Amygdala (tissue), 56 donors: ENCODE measurements around the gene ARHGAP22.
"Not testable (repeated sequence)": the region's sequence is repeated elsewhere in the genome, so short reads cannot be mapped to it uniquely, and the experiment has no call there.

Experiments used
- DNase-seq, 56 donors: peaks; one replicate each; lab custom pipeline; 2025; lab: John Stamatoyannopoulos, UW

Gene ARHGAP22, protein sequence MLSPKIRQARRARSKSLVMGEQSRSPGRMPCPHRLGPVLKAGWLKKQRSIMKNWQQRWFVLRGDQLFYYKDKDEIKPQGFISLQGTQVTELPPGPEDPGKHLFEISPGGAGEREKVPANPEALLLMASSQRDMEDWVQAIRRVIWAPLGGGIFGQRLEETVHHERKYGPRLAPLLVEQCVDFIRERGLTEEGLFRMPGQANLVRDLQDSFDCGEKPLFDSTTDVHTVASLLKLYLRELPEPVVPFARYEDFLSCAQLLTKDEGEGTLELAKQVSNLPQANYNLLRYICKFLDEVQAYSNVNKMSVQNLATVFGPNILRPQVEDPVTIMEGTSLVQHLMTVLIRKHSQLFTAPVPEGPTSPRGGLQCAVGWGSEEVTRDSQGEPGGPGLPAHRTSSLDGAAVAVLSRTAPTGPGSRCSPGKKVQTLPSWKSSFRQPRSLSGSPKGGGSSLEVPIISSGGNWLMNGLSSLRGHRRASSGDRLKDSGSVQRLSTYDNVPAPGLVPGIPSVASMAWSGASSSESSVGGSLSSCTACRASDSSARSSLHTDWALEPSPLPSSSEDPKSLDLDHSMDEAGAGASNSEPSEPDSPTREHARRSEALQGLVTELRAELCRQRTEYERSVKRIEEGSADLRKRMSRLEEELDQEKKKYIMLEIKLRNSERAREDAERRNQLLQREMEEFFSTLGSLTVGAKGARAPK

DNA sequence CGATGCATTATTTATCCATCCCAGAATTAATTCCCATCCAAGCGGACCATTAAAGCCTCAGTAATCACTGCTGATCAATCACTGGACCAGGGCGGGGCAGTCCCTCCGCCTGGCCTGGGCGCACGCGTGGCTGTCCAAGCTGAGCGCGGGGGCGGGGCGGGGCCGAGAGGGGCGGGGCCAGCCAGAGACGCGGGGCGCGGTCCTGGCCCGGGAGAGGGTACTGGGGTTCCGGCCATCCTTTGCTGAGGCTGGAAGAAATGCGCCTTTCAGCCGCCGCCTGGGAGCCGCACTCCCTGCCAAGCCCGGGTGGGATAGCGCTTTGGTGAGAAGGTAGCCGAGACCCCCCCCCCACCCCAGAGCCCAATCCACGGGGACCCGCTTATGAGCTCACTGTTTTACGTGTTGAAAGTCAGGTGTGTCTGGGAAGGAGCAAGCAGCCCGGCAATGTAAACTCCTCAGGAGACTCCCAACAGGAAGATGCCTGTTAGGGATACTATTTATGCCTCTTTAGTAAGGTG is at the start of gene ARHGAP22:
ARHGAP22 (minus strand) TSS at position 83 of the 518 bp plus-strand sequence. CDS start 277 bp downstream, outside the sequence.
- DNase-seq, result peak in 37 of 56 donors; percentile 16 to 77 (median 58)

DNA sequence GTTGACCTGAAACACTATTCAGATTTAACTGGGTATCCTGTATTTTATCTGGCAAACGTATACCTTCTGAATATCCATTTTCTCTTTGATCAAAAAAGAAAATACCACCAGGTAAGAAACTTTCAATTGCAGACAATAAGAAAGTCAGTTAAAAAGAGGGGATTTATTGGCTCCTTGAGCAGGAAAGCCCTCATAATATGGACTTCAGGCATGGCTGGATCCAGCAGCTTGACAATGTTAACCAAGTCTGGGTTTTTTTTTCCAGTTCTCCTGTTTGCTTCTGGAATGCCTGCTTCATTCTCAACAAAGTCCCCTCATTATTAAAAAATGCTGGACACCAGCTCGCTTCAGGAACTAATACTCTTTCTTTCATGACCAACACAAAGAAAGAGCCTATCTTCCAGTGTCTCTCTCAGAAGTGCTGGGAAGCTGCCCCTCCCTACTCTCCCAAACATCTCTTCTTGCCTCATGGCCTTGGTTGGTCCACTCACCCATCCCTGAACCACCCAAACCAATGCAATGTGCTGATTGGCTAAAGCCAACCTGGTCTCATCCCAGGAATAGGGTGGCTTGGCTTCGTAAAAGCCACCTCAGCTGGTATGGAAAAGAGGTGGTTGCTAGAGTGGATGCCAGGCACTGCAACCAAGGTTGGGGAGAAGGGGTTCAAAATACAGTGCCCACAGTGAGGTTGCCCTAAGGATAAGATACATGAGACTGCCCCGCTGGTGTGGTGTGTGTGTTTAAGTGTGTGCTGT is 49.2 kb upstream of the ARHGAP22 start:
- DNase-seq, result no peak

DNA sequence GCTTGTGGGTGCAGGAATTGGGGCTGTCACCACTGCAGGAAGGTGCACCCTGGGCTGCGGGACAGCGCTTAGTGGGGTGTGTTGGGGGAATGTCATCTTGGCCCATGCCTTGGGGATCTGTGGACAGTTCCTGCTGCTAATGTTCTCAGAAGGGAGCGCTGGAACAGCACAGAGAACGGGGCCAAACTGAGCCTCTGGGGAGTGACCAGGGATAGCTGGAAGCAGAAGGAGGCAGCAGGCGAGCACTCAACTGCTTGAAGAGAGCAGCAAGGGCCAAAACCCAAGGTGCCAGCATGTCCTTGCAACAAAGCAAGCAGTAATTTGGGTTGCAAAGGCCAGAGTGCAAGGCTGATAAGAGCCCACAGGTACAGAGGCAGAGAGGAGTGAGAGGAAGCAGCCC is 48.5 kb upstream of the ARHGAP22 start:
- no peak for DNase-seq

DNA sequence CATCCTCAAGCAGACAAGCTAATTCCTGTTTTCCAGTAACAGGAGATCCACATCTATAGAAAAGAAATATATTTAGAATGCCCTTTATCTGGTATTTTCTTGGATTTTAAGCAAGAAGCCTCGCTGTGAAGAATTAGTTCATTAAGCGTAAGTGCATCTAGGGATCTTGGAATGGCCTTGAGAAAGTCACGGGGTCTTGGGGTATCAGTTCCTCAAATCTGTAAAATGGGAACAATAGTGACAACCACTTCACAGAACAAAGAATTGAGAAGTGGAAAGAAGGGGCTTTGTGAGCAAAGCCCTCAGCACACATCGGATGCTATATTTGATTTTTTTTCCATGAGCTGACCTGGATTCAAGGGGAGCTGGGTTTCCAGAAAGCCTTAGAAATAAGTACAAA is 47.5 kb upstream of the ARHGAP22 start:
- no peak for DNase-seq

DNA sequence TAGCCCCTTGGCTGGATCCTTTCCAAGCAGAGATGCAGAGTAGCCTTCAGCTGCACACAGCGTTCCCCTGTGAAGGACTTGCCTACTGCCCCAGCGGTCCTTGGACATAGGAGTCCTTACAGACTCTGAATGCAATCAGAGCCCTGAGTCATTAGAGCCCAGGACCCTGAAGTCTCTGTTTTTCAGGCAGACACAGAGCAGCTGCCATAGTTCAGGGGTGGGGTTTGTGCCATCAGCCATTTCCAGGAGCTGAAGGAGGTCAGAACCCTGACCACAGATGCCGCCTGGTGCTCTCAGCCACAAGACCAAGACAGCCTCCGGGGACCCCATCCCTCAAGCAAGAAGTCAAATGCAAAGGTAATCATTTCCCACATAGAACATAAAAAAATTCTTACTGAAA is 47.0 kb upstream of the ARHGAP22 start:
- no peak for DNase-seq

DNA sequence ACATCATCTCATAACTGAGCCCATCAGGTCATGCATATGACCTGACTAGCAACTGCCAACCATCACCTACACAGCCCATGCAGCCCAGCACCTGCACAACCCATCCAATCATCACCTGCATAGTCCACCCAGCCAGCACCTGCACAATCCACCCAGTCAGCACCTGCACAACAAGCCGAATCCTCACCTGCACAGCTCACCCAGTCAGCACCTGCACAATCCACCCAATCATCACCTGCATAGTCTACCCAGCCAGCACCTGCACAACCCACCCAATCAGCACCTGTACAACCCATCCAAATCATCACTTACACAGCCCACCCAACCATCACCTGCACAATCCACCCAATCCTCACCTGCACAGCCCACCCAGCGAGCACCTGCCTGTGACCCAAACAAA is 46.4 kb upstream of the ARHGAP22 start:
- DNase-seq, result no peak

DNA sequence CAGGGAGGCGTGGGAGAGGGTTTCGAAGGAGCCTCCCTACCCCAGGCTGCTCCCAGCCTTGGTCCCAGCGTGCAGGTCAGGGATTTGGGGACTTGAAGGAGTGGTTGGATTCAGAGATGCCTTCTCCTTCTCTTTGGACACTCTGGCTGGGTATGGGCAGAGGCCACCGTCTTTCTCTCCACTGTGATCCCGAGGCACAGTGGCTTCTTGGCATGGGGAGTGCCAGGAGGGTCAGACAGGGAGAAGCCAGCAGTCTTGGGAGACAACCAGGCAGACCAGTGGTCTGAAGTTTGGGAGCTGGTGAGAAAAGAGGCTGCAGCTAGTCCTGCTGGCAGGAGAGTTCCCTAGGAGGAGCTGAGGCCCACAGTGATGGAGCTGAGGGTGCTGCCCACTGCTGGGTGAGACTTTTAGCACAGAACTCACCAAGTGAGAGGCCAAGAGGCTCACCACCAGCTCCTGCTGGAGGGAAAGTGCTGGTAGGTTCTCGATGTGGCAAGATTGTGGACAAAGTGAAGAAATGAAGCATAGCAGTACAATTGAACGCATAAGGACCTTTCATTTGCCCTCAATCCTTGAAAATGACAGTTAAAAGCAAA is 44.6 kb upstream of the ARHGAP22 start:
- peak in 11 of 56 donors; percentile 14 to 52 (median 32) for DNase-seq

DNA sequence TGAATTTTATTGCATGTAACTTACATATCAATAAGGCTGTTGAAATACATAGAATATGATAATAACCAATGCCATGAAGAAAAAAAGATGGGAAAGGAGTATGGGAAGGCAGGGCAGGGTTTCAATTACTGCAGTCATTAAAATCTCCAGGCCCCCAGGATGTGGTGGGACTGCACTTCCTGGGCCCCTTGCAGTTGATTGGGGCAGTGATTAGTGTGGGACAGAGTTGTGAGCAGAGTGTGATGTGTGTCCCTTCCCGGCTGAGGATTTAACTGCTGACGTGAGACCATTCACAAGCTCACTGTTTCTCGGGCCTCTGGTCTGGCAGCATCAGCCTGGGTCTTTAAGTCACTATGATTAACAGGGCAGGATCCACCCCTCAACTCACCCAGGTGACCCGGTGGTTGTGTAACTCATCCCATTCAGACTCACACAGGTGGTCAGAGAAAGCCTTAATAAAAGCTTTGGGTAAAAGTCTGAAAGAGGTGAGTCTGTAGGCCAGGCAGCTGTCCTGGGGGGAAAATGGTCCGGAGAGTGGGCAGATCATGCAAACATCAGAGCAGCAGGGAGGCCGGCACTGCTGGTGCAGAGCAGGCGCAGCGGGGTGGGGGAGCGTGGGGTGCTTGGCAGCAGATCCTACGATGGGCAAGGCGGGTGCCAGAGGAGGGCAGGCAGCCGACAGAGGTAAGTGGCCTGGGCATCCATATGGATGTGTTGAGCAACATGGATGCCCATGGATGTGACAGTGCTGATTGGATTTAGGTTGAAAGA is 43.5 kb upstream of the ARHGAP22 start:
- DNase-seq, result no peak

DNA sequence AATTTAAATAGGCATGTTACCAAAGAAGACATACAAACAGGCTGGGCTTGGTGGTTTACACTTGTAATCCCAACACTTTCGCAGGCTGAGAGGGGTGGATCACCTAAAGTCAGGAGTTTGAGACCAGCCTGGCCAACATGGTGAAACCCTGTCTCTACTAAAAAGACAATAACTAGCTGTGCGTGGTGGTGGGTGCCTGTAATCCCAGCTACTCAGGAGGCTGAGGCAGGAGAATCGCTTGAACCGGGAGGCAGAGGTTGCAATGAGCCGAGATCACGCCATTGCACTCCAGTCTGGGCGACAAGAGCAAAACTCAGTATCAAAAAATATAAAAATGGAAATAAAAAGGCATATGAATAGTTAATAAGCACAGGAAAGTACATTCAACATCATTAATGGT is 42.2 kb upstream of the ARHGAP22 start:
- DNase-seq, result not testable (repeated sequence)

DNA sequence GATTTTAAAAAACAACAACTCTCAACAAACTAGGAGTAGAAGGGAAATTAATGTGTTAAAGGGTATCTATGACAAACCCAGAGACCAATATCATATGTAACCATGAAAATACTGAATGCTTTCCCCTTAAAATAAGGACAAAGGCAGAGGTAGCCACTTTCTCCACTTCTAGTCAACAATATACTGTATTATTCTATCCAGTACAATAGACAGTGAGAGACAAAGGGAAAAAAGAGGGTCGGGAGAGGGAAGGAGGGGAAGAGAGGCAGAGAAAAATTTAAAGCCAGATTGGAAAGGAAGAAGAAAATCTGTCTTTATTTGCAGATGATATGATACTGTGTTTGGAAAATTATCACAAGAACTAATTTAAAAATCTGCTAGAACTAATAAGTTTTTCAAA is 40.7 kb upstream of the ARHGAP22 start:
- DNase-seq, result peak in 1 of 56 donors; percentile 30

DNA sequence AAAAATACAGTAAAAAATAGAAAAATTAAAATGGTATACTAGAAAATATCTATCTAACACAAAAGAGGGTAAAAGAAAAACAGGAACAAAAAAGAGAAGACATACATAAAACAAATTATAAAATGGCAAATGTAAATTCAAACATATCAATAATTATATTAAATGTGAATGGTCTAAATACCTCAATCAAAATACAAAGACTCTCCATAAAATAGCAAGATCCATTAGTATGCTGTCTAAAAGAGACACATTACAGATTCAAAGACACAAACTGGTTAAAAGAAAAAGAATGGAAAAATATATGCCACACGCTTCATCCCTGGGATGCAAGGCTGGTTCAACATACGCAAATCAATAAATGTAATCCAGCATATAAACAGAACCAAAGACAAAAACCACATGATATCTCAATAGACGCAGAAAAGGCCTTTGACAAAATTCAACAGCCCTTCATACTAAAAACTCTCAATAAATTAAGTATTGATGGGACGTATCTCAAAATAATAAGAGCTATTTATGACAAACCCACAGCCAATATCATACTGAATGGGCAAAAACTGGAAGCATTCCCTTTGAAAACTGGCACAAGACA is 36.3 kb upstream of the ARHGAP22 start:
- not testable (repeated sequence) for DNase-seq

DNA sequence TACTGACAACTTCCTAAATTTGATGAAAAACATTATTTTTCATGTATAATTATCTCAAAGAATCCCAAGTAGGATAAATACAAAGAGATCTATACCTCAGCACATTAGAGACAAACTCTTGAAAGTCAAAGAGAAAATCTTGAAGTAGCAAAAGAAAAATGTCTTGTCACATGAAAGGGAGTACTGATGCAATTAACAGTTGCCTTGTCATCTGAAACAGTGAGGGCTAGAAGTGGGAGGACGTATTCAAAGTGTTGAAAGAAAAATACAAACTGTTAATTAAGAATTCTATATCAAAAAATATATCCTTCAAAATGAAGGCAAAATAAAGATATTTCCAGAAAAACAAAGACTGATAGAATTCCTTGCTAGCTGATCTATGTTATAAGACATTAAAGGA is 35.5 kb upstream of the ARHGAP22 start:
- no peak for DNase-seq

DNA sequence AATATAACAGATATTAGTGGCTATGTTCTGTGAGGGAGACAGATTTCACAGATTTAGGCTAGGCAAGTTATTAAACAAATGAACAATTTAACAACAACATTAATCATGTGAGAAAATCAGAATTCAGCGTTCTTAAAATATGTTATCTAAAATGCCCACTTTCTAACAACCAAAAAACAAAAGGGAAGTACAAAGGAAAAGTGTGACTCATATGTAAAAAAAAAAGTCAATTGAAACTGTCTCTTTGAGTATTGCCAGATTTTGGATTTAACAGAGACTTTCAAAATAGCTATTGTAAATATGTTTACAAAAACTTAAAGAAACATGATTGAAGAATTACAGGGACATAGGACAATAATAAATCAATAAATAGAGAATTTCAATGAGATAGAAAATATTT is 34.8 kb upstream of the ARHGAP22 start:
- DNase-seq, result no peak

DNA sequence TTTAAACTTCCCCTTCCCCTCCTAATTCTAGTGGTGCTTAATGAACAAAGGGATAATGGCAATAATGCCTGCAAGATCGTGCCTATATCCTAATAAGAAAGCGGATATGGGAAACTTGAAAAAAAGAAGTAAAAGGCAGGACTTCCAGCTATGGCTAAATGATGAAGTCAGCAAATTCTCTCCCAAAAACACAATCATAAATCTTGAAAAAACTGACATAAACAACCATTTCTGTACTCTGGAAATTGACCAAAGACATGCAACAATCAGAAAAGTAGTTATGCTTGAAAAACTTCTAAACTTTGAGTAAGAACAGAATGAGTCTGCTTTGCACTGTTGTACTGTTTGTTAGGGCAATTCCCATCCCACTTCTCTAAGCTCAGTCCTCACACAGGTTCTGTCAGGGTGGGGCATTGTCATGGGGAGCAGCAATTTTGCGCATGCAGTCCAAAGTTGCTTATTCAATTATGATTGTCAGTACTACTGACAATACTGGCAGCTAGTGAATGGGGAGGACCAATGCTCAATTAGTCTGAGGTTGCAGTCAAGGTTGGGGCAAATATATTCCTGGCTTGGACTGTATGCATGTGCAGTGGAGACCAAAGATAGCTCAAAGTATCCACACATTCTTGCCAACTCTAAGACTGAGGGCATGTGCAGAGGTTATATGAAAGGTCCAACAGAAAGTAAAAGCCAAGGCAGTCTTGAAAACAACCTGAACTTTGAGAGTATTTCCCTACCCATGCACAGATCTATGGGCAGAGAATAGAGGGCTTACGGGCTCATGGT is 34.1 kb upstream of the ARHGAP22 start:
- DNase-seq, result no peak

DNA sequence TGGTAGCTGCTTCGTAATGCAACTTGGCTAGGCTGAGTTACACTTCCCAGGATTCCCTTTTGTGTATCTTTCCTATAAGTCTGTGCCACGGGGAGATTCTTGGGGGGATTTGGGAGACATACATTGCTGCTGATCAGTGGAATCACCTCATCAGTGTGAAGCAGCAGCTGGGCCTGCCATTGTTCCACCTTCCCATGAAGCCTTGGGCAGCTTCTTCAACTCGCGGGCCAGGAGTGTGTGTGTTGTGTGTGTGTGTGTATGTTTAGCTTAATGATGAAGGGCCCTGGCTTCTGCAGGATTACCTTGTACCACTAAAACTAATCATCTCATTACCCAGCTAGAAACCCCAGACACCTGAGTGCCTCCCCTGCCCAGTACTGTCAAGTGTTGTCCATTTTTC is 33.3 kb upstream of the ARHGAP22 start:
- no peak for DNase-seq

DNA sequence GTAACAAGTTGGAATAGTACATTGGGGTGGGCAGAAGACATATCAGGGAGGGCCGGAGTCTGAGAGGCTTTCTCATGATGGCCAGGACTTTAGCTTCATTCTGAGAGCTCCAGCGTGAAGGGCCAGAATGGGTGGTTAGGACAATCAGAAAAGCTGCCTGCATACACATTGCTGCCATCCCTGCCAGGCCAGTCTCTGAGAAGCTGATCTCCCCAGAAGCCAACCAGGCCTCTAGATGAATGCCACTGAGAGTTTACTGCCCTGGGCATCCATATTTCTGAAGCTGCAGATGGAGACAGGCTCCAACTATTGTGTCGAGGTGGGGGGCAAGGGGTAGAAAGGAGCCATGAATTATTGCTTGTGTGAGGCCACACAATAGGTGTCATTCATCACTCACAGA is 32.0 kb upstream of the ARHGAP22 start:
- no peak for DNase-seq

DNA sequence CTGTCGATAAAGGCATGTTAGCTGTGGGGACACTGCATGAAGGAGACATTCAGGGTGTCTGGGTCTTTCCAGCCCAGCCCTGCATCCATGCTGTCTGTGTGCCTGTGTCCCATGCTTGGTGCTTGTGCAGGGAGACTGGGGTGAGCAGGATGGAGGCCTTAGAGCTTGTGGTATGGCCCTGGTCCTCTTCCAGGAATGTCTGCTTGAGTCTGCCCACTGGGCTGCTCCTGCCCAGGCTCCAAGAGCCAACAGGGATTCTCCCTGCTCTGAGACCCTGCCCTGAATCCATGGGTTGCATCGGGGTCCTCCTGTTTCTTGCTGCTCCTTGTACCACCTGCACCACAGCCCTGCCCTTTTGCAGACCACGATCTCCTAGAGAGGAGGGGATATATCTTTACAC is 31.4 kb upstream of the ARHGAP22 start:
- DNase-seq, result no peak

DNA sequence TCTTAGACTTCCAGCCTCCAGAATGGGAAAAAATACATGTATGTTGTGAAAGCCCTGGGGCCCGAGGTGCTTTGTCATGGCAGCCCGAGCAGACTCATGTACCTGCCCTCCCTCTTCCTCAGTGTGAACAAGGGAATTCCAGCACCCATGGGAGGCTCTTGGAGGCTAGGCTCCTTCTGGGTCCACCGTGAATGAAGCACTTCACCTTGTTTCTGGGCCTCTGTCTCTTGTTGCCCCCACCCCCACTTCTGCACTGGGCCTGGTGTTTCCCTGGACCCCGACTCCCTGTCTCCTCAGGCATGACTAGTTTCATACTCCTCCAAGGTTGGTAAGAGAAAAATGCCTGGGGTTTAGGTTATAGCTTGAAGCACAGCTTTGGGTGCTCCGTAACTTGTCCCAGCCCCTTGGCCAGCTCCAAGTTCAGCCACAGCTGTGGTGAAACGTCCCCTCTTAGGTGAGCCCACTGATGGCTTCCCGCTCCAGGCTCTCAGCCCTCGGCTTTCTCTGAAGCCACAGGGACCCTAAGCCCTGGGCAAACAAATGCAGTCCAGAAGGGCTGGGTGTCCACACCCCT is 30.2 kb upstream of the ARHGAP22 start:
- no peak for DNase-seq
